ENCODE measurements around the gene FAM76B. TPM values are rescaled to one million over a fixed set of nuclear protein-coding genes. Genes with fewer than 3 reads are reported as not detected.

The FAM76B gene
- total RNA-seq, 4 donors from 2014 or later: 17.2 to 56.2 (median 24.0) TPM

DNA sequence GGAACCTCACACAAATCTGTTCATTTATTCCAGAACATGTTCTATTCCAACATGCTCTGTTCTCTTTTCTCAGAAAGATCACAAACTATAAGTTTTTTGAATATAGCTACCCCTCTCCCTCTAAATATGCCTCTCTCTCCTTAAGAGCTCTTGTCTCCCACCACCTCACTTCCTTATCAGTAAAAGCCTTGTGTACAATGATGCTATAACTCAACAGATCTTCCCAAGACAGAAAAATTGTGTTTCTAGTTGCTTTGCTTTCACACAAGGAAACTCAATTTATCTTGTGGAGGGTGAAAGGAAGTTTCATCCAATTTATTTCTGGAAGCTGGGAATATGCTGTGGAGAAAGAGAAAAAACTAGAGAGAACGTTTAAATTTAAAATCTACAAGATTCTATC lies 64.4 kb downstream of the FAM76B start:
- Histone ChIP-seq H3K36me3 (no peaks in the 10 kb centered on the region), H3K27ac (no peak overlapping the region), H3K9me3 (no peaks in the 10 kb centered on the region), H3K27me3 (no peaks in the 10 kb centered on the region), H3K4me3 (no peak overlapping the region), H3K4me1 (no peaks in the 10 kb centered on the region)
- 68% methylated on average over 1 of the region's 1 CpG for WGBS
- TF ChIP-seq POLR2AphosphoS5 (IDR thresholded peaks at IDR 0.05): no peak
- TF ChIP-seq, protein P1, sequence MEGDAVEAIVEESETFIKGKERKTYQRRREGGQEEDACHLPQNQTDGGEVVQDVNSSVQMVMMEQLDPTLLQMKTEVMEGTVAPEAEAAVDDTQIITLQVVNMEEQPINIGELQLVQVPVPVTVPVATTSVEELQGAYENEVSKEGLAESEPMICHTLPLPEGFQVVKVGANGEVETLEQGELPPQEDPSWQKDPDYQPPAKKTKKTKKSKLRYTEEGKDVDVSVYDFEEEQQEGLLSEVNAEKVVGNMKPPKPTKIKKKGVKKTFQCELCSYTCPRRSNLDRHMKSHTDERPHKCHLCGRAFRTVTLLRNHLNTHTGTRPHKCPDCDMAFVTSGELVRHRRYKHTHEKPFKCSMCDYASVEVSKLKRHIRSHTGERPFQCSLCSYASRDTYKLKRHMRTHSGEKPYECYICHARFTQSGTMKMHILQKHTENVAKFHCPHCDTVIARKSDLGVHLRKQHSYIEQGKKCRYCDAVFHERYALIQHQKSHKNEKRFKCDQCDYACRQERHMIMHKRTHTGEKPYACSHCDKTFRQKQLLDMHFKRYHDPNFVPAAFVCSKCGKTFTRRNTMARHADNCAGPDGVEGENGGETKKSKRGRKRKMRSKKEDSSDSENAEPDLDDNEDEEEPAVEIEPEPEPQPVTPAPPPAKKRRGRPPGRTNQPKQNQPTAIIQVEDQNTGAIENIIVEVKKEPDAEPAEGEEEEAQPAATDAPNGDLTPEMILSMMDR (IDR thresholded peaks at IDR 0.05): no peak
- no peak for TF ChIP-seq EP300 (IDR thresholded peaks at IDR 0.05)
- TF ChIP-seq POLR2A (IDR thresholded peaks at IDR 0.05): no peak
- DNase-seq (ENCODE audit: low spot score in 2 of 2): no peak

DNA sequence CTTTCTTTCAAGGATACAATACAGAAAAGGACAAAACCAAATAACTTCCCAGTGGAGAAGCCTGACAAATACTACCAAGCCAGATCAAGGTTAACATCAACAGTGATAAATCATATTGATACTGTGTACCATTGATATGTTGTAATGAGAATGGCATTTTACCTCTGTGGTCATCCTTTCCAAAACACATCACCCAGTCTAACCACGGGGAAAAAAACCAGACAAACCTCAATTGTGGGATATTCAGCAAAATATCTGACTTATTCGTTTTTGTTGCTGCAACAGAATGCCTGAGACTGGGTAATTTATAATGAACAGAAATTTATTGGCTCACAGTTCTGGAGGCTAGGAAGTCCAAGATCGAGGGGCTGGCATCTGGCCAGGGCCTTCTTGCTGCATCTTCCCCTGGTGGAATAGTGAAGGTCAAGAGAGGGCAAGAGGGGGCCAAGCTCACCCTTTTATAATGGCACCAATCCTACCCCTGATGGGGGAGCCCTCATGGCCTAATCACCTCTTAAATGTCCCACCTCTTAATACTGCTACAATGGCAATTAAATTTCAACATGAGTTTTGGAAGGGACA lies 66.1 kb downstream of the FAM76B start:
- TF ChIP-seq EP300 (IDR thresholded peaks at IDR 0.05): no peak
- TF ChIP-seq POLR2A (IDR thresholded peaks at IDR 0.05): no peak
- TF ChIP-seq, protein P1 (IDR thresholded peaks at IDR 0.05): no peak
- TF ChIP-seq POLR2AphosphoS5 (IDR thresholded peaks at IDR 0.05): no peak
- no peak for DNase-seq (ENCODE audit: low spot score in 2 of 2)
- 59% methylated on average over 3 of the region's 3 CpGs for WGBS
- Histone ChIP-seq H3K4me3 (no peak overlapping the region), H3K27me3 (no peaks in the 10 kb centered on the region), H3K4me1 (no peaks in the 10 kb centered on the region), H3K36me3 (no peaks in the 10 kb centered on the region), H3K9me3 (no peaks in the 10 kb centered on the region), H3K27ac (no peak overlapping the region)

DNA sequence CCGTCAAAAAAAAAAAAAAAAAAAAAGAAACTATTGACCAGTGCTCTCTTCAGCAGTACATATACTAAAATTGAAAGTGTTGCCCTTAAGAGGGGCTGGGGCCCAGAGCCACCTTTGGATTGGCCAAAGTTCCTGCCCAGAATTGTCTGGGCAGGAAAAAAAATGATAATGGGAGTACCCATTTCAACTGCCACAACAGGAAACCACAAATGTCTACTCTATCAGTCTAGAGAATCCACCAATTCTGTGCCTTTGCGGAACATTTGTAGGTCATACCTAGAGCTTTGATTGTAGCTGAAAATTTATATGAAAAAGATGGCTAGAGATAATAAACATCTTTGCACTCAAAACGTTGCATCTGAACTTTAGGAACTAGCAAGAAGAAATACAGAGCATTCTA lies 69.4 kb downstream of the FAM76B start:
- Histone ChIP-seq H3K27me3 (no peaks in the 10 kb centered on the region), H3K27ac (no peak overlapping the region), H3K4me3 (no peak overlapping the region), H3K36me3 (no peaks in the 10 kb centered on the region), H3K4me1 (no peaks in the 10 kb centered on the region), H3K9me3 (no peaks in the 10 kb centered on the region)
- 41% methylated on average over 3 of the region's 3 CpGs for WGBS
- no peak for DNase-seq (ENCODE audit: low spot score in 2 of 2)
- TF ChIP-seq POLR2AphosphoS5 (IDR thresholded peaks at IDR 0.05) (no peak), EP300 (IDR thresholded peaks at IDR 0.05) (no peak), POLR2A (IDR thresholded peaks at IDR 0.05) (no peak)
- TF ChIP-seq, protein P1 (IDR thresholded peaks at IDR 0.05): no peak

Other genes with a start within 250 kb of the FAM76B start
- gene CEP57, start 716 bp upstream of the FAM76B start, total RNA-seq: 10 to 100 TPM; 20.7 to 80.9 (median 30.1) TPM
- gene MTMR2, start 134.3 kb upstream of the FAM76B start, total RNA-seq: 10 to 100 TPM; 13.4 to 16.4 (median 15.0) TPM

All from suprapubic skin (tissue), 4 donors.